Endothelial cell of umbilical vein (primary cell): ENCODE data around the gene CTBP2. TPM values are rescaled to one million over a fixed set of nuclear protein-coding genes. Genes with fewer than 3 reads are reported as not detected.

Source experiments
- BruUV-seq: library from RNA; stranded (reverse); fragments of 400-500 nt; replicated peaks from 2 replicates; lab custom pipeline; 2021; lab: Mats Ljungman, UMichigan
- CTCF ChIA-PET: fragments of 300-600, 350-600 bp; sonication (Branson Sonifier 250); formaldehyde crosslinking; loops from one replicate; lab custom pipeline; 2021; ENCODE audit warnings: antibody characterized with exemption, inconsistent platforms; lab: Charles Lee
- POLR2A ChIA-PET: fragments of 300-600, 350-600 bp; sonication (Branson Sonifier 250); formaldehyde crosslinking; loops from one replicate; lab custom pipeline; 2021; ENCODE audit warnings: antibody characterized with exemption, inconsistent platforms; lab: Charles Lee
- DNase-seq: peaks from one replicate; pipeline ENCODE4 v3.0.0-alpha.2; 2011; ENCODE audit warnings: low read depth, low spot score
- FAIRE-seq: peaks from 2 replicates; lab custom pipeline; 2011; peaks lifted over from hg19 to GRCh38; lab: Jason Lieb, UNC
- H2AFZ ChIP-seq: 2 replicates; pipeline ENCODE4 v1.6.0; 2012; ENCODE audit warnings: low read depth, low read length, control low read depth, inconsistent platforms
- H3K27ac ChIP-seq: 2 replicates; pipeline ENCODE4 v1.5.1; 2011; ENCODE audit warnings: low read depth, mild to moderate bottlenecking, control low read depth, low read length, moderate library complexity; ENCODE audit not compliant: insufficient read depth
- H3K27me3 ChIP-seq, 2 experiments: 2 replicates each; pipeline versions ENCODE4 v1.6.0 to v1.6.1; 2011; ENCODE audit warnings: low read length in 2 of 2, mixed read lengths in 1 of 2; ENCODE audit not compliant: control insufficient read depth in 2 of 2, insufficient read depth in 2 of 2
- H3K36me3 ChIP-seq, 2 experiments: 2 replicates in 1 of 2; 3 replicates in 1 of 2; pipeline ENCODE4 v1.5.1; 2011; ENCODE audit warnings: low read length in 2 of 2, mild to moderate bottlenecking in 1 of 2, moderate library complexity in 1 of 2; ENCODE audit not compliant: control insufficient read depth in 2 of 2, insufficient read depth in 2 of 2; ENCODE audit errors: extremely low read depth in 1 of 2
- H3K4me1 ChIP-seq: 3 replicates; pipeline ENCODE4 v1.5.1; 2011; ENCODE audit warnings: mild to moderate bottlenecking, low read length; ENCODE audit not compliant: control insufficient read depth, insufficient read depth; ENCODE audit errors: extremely low read depth
- H3K4me2 ChIP-seq: 2 replicates; pipeline ENCODE4 v1.6.1; 2011; ENCODE audit warnings: low read length, control low read depth, mixed read lengths; ENCODE audit not compliant: insufficient read depth
- H3K4me3 ChIP-seq, 3 experiments: fragments of 200-600 bp in 1 of 3; sonication (generic), shearing (Covaris generic) in 1 of 3; replicated peaks in 1 of 3; 2 replicates each; pipeline ENCODE4 v1.5.1; 2011 to 2016; ENCODE audit warnings: control low read depth in 3 of 3, low read length in 3 of 3, mild to moderate bottlenecking in 2 of 3, inconsistent platforms in 1 of 3, low read depth in 1 of 3, moderate library complexity in 1 of 3; ENCODE audit not compliant: insufficient read depth in 1 of 3
- H3K79me2 ChIP-seq: 2 replicates; pipeline ENCODE4 v1.6.0; 2012; ENCODE audit warnings: low read length, inconsistent platforms; ENCODE audit not compliant: control insufficient read depth, insufficient read depth
- H3K9ac ChIP-seq: replicated peaks from 2 replicates; pipeline ENCODE3; 2011; ENCODE audit warnings: low read length, control low read depth; ENCODE audit not compliant: insufficient read depth; ENCODE audit errors: extremely low read depth
- H3K9me1 ChIP-seq: replicated peaks from 3 replicates; pipeline ENCODE4 v1.6.0; 2011; ENCODE audit warnings: mild to moderate bottlenecking, low read length; ENCODE audit not compliant: control insufficient read depth, insufficient read depth; ENCODE audit errors: extremely low read depth
- H3K9me3 ChIP-seq: replicated peaks from 2 replicates; pipeline ENCODE4 v1.5.1; 2012; ENCODE audit warnings: low read length, inconsistent platforms; ENCODE audit not compliant: control insufficient read depth, insufficient read depth
- H4K20me1 ChIP-seq: replicated peaks from 2 replicates; pipeline ENCODE3; 2011; ENCODE audit warnings: mild to moderate bottlenecking, low read length; ENCODE audit not compliant: control insufficient read depth, insufficient read depth; ENCODE audit errors: extremely low read depth
- CTCF ChIP-seq, 2 donors: IDR thresholded peaks; 1 replicate in 1 of 2; 2 replicates in 1 of 2; pipeline ENCODE4 v1.5.1; 2011; ENCODE audit warnings: low read length in 2 of 2, mild to moderate bottlenecking in 2 of 2, moderate library complexity in 2 of 2, control low read depth in 1 of 2, inconsistent platforms in 1 of 2, low read depth in 1 of 2; ENCODE audit not compliant: insufficient read depth in 1 of 2; ENCODE audit errors: extremely low read depth in 1 of 2
- EZH2 ChIP-seq: IDR thresholded peaks from 2 replicates; pipeline ENCODE4 v1.6.1; 2012; ENCODE audit warnings: borderline replicate concordance, low read depth, mild to moderate bottlenecking, moderate library complexity, low read length, inconsistent platforms; ENCODE audit not compliant: severe bottlenecking
- FOS ChIP-seq: IDR thresholded peaks from 2 replicates; pipeline ENCODE4 v1.6.1; 2011; ENCODE audit warnings: mild to moderate bottlenecking, low read length, moderate library complexity, borderline replicate concordance; ENCODE audit not compliant: insufficient read depth
- GATA2 ChIP-seq: IDR thresholded peaks from 2 replicates; pipeline ENCODE4 v1.7.0; 2011; ENCODE audit warnings: low read depth, mild to moderate bottlenecking, moderate library complexity, mixed read lengths, low read length; ENCODE audit not compliant: insufficient read length, insufficient read depth
- JUN ChIP-seq: IDR thresholded peaks from 2 replicates; pipeline ENCODE4 v1.6.1; 2011; ENCODE audit warnings: borderline replicate concordance, low read depth; ENCODE audit not compliant: insufficient read length, insufficient read depth
- MYC ChIP-seq: IDR thresholded peaks from one replicate; pipeline ENCODE4 v1.6.1; 2011; ENCODE audit warnings: mild to moderate bottlenecking, low read depth, low read length
- POLR2A ChIP-seq: IDR thresholded peaks from 2 replicates; pipeline ENCODE4 v1.6.1; 2012; ENCODE audit warnings: low read depth, mild to moderate bottlenecking, control low read depth, low read length
- POLR2AphosphoS5 ChIP-seq: IDR thresholded peaks from 2 replicates; pipeline ENCODE4 v1.6.1; 2012; ENCODE audit warnings: low read depth, mild to moderate bottlenecking, control low read depth, low read length, moderate library complexity; ENCODE audit not compliant: insufficient read depth
- dilution Hi-C: fragments of 300-500 bp; cut with MboI; formaldehyde crosslinking; loops from one replicate; pipeline ENCODE4 v1.15.0; 2019; ENCODE audit warnings: low sequenced_read_pairs; ENCODE audit not compliant: extremely low pct_ligation_motif_present
- intact Hi-C: fragments of 100-400 bp; cut with micrococcal nuclease; formaldehyde crosslinking; loops from one replicate; pipeline ENCODE4 v1.10.0; 2022
- polyA plus RNA-seq, 4 experiments: library from polyadenylated mRNA; depleted of rRNA in 3 of 4; stranded (reverse) in 3 of 4; unstranded in 1 of 4; fragments of >200 nt; gene quantifications; 2 replicates each; pipeline versions ENCODE4 v1.2.1 to v1.2.3, GENCODE V29; 2011 to 2012; ENCODE audit warnings: missing spikeins in 1 of 4
- total RNA-seq: library from RNA; stranded (reverse); gene quantifications from 2 replicates; pipeline ENCODE4 v1.2.3, GENCODE V29; 2021
- TF ChIP-seq, protein P1 (sequence below): IDR thresholded peaks from 2 replicates; pipeline ENCODE4 v1.6.1; 2011; ENCODE audit not compliant: insufficient read depth, insufficient read length

The CTBP2 gene
- total and polyA plus RNA-seq, 2 donors (not counting 3 experiments of a cell fraction or from before 2014, with no cell fraction given) = 118 to 128 TPM

DNA sequence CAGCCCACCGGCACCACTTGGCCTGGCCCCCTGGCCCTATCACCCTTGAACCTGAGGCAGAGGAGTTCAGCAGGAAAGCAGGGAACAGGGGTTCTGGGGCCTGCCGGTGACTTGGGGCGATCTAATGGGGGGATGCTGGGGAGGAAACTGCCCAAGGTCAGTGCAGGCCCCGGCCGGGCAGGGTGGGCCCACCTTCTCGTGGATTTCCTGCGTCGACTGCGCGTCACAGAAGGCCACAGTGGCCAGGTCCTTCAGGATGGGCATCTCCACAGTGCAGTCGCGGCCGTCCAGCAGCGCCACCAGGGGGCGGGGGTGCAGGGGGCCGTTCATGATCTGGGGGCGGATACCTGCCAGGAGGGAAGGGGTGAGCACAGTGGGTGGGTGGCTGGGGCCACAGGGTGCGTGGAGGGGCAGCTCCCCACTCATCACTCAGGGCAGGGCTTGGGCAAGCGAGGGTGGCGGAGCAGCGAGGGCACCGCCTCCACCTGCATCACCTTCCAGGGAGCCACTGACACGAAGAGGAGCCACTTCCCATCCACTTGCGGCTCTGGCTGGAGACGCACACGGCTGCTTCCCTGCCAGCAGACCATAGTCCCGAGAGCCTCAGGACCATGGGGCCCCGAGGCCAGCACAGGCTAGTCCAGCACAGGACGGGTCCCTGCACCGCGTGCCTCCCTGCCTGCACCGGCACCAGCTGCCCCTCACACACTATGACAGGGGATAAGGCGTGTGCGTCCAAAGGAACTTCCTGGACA, 157.0 kb downstream of the CTBP2 start:
- Histone ChIP-seq H3K9me1 (no peaks in the 10 kb centered on the region), H3K79me2 (peaks cover 28% of the 10 kb centered on the region), H4K20me1 (no peaks in the 10 kb centered on the region), H3K4me2 (no peak overlapping the region), H2AFZ (no peak overlapping the region), H3K27ac (no peak overlapping the region), H3K36me3 (peaks cover 3 to 64% of the 10 kb centered on the region in 2 experiments), H3K27me3 (no peaks in the 10 kb centered on the region), H3K9ac (no peak overlapping the region), H3K4me3 (no peak overlapping the region), H3K4me1 (no peaks in the 10 kb centered on the region), H3K9me3 (no peaks in the 10 kb centered on the region)
- DNase-seq (no peak), FAIRE-seq (no peak)
- dilution Hi-C loops (no loop called here), intact Hi-C loops (no loop called here)
- ChIA-PET POLR2A (no interaction called here), CTCF (interaction anchor here (2.8 kb wide), 1 partner anchor 11 kb away, joined by 18 read pairs; no protein-coding TSS in a partner anchor)
- TF ChIP-seq FOS (no peak), EZH2 (no peak)
- BruUV-seq = no TSS peak

GRCh38 chr10:125002423-125003145, 157.8 kb downstream of the CTBP2 start:
- no peaks in the 10 kb centered on the region for H4K20me1 ChIP-seq
- FAIRE-seq = no peak
- H3K4me1 ChIP-seq = no peaks in the 10 kb centered on the region
- peaks cover 6 to 70% of the 10 kb centered on the region in 2 experiments for H3K36me3 ChIP-seq
- no TSS peak for BruUV-seq
- H3K9me1 ChIP-seq = no peaks in the 10 kb centered on the region
- intact Hi-C loops = no loop called here
- no peak overlapping the region for H2AFZ ChIP-seq
- H3K79me2 ChIP-seq = peaks cover 24% of the 10 kb centered on the region
- no peak for TF ChIP-seq POLR2AphosphoS5
- TF ChIP-seq GATA2 = no peak
- TF ChIP-seq JUN = no peak
- TF ChIP-seq EZH2 = no peak
- TF ChIP-seq FOS = no peak
- TF ChIP-seq CTCF (IDR thresholded peaks at IDR 0.05; ENCODE audit: extremely low read depth in 1 of 2, insufficient read depth in 1 of 2, low read depth in 1 of 2, low read length in 2 of 2) = no peak
- no peak for TF ChIP-seq MYC
- TF ChIP-seq, protein P1, sequence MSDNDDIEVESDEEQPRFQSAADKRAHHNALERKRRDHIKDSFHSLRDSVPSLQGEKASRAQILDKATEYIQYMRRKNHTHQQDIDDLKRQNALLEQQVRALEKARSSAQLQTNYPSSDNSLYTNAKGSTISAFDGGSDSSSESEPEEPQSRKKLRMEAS = no peak
- no peak for TF ChIP-seq POLR2A
- H3K9ac ChIP-seq = no peak overlapping the region
- H3K4me2 ChIP-seq = no peak overlapping the region
- H3K9me3 ChIP-seq = no peaks in the 10 kb centered on the region
- H3K27ac ChIP-seq = no peak overlapping the region
- H3K4me3 ChIP-seq = no peak overlapping the region
- ChIA-PET CTCF (interaction anchor here (1.2 to 2.8 kb wide), 2 partner anchors 10 to 59 kb away, joined by 3 to 18 read pairs; no protein-coding TSS in a partner anchor), POLR2A (no interaction called here)
- dilution Hi-C loops = no loop called here
- no peaks in the 10 kb centered on the region for H3K27me3 ChIP-seq
- no peak for DNase-seq
